Left hindlimb (tissue), 1 donor: ENCODE measurements around the gene DIP2A.
"Not testable (repeated sequence)": the region's sequence is repeated elsewhere in the genome, so short reads cannot be mapped to it uniquely, and the experiment has no call there.

ENCODE experiments used
- DNase-seq: peaks from one replicate; pipeline ENCODE4 v3.0.0-alpha.2; 2018

DIP2A gene

DNA sequence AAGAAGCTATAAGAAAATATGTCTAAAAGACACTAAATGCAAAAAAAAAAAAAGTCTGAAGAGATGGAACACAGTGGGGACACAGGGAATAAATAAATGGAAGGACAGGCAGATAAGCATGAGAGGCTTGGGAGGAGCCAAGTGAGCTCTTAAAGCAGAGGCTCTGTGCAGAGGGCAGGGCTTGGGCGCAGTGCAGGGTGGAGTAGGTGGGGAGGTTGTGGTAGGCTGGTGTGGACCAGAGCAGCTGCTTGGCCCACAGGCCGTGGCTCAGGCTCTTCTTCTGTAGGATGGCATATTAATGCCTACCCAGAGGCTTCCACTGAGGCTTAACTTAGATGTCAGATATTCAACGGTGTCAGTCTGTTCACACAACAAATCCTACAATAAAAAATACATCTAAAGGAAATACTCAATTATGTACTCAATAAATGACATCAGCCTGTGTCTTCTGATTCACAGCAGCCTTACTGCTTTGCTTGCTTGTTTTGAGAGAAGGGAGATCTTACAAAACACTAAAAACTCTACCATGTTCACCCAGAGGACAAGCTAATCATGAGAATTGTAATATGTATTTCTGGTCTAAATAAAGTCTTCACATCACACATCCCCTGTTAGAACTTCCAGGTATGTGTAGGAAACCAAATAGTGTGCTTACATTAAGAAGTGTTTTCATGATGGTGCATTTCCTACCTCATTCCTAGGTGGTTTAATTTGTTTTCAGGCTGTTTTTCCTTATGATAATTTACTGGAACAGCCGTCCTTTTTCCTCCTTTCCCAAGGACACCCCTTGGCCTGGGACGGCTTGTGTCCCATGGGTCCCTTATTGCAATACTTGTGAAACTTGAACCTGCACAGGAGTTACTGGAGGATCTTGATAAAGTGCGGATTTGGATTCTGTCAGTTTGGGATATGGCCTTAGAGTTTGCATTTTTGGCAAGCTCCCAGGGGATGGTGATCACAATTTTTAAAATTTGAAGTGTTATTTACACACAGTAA is 24.9 kb downstream of the DIP2A start:
- no peak for DNase-seq

DNA sequence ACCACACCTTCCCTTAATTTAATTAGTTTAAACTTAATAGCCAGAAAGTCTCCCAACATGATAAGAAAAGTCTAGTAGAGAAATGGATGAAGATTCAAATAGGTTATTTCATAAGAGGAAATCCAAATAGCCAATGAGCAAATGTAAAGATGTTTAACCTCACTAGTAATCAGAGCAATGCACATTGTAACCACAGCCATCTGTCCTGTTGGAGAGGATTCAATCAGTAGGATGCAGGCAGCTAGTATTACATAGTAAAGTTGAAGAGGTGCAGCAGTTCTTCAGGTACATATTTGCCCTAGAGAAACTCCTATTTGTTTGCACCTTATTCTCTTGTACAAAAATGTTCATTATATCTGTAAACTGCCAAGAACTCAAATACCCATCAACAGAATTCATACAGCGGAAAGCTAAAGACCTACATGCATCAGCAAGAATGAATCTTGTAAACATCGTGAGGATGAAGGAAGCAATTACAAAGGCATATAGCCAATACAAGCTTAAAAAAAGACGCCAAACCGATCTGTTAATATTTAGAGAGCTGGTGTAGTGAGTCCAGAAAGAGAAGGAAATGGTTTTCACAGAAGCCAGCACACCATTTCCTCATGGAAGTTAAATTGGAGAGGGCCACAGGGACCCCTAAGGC is 27.9 kb downstream of the DIP2A start:
- no peak for DNase-seq

DNA sequence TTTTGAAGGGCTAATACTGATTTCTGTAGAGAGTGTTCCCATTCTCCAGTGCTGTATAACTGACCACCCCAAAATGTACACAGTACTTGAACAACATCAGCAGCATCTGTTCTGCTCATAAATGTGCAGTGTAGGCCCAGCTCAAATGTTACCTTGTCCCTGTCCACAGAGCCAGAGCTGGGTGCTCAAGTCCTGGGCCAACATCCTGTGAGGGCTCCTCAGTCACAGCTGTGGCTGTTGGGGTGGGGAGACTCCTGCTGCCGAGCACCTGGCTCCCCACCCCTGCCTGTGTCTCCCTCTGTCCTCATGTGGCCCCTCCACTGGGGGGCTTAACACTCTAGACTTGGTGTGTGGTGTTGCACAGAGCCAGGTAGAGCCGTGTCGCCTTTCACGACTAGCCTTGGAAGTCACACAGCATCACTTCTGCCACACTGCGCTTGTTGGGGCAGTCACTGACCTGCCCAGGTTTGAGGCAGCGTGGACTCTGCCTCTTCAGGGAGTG is 30.5 kb downstream of the DIP2A start:
- no peak for DNase-seq

DNA sequence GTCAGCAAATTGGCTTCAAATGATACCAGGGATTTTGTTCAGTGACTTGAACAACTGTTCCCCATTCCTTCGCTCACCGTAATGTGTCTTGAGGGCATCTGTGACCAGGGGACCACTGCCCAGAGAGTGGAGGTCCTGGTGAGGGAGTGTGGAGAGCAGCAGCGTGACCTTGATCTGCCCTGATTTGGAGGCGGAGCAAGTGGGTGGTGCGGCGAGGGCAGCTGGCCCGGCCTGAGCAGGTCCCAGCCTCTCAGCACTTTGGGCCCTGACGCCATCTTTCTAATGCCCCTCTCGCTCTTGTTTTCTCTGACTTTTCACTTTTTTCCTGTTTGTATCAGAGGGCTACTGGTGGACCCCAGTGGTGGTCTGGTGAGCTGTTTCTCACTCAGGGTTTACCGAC is 31.1 kb downstream of the DIP2A start:
- no peak for DNase-seq

DNA sequence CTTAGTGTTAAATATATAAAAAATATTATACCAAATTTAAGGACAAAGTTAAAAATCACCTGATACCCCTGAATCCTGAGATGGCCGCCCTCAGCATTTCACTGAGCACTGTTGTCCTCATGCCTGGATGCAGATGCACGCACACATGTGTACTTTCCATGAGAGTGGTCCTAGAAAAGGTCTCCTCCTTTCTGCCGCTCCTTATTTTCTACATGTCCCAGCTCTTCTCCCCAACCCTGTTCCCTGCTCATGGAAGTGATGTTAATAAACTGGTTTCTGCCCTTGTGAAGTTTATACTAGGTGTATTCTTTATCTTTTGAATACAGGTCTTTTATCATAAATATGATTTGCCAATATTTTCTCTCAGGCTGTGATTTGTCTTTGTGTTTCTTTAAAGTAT is 32.9 kb downstream of the DIP2A start:
- no peak for DNase-seq

DNA sequence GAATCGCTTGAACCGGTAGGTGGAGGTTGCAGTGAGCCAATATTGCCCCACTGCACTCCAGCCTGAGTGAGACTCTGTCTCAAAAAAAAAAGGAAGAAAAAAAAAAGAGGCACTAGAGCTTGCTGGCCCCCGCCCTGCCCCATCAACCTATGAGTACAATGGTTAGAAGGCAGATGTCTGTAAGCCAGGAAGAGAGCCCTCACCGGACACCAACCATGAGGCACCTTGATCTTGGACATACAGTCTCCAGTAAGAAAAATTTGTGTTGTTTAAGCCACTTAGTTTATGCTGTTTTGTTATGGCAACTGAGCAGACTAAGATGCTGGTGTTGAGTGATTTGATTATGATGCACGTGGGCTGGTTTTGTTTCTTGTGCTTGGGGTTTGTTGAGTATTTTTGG is 34.2 kb downstream of the DIP2A start:
- no peak for DNase-seq

DNA sequence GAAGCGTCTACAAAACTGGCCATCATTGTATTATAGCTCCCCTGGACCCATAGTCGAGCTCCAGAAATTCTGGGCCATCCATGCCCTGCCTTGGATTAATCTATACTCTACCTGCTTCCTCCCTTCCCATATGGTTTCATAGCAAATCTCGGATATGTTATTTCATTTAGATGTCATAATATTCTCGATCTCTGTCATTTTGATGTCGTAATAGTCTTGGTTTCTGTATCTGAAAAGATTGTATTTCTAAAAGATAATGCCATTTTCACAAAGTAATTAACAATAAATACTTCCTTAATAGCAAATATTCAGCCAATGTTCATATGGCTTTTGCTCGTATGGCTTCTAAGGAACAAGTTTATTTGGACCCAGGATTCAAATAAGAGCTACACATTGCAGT is 35.1 kb downstream of the DIP2A start:
- DNase-seq = no peak

DNA sequence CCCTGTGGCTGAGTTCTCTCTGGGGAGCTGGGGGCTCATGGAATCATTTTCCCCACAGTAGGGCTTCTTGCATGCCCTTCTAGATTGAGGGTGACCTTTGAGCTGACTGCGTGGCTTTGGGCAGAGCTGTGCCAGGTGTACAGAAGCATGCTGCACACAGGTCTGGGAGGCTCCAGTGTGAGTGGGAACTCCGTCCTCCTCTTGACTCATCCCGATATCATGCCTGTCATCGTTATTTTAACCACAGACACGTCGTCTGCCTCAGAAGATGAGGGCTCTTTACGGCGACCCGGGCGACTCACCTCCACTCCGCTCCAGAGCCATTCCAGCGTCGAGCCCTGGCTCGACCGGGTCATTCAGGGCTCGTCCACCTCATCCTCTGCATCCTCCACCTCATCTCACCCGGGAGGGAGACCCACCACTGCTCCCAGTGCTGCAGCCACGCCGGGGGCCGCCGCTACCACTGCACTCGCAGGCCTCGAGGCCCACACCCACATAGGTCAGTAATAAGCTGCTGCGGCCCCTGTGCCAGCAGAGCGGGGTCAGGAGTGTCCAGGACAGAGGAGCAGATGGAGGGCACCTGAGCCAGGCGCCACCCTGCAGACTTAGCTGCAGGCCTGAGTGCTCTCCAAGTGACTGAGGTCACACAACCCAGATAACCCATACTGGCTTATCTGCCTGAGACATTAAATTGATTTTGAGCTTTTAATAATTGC is 39.8 kb downstream of the DIP2A start:
- DNase-seq = no peak

DNA sequence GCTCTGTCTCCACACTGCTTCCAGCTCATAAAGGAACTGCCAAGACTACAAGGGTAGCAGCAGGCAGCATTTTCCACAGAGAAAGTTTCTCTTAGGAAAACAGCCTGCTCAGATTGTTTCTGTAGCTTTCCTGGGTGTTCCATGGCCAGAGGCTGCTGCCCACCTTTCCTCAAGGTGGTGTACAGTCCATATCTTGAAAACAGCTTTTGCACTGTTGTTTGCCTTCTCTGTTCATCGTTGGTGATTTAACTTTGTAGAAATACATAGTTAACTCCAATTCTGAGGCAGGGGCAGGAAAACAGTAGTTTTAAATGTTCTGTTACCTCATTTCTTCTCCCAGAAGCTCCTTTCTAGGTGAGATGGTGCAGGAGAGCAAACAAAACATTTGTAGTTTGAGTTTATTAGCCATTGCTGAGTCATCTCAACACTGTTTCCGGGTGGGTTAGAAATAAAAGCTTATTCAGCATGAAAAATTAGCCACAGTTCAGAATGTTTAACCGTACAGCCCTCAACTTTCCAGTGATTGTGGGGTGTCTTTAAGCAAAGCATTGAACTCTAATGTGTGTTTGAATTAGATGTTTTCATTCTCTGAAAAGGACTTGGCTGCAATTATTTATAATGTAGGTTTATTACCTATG is 41.7 kb downstream of the DIP2A start:
- no peak for DNase-seq

DNA sequence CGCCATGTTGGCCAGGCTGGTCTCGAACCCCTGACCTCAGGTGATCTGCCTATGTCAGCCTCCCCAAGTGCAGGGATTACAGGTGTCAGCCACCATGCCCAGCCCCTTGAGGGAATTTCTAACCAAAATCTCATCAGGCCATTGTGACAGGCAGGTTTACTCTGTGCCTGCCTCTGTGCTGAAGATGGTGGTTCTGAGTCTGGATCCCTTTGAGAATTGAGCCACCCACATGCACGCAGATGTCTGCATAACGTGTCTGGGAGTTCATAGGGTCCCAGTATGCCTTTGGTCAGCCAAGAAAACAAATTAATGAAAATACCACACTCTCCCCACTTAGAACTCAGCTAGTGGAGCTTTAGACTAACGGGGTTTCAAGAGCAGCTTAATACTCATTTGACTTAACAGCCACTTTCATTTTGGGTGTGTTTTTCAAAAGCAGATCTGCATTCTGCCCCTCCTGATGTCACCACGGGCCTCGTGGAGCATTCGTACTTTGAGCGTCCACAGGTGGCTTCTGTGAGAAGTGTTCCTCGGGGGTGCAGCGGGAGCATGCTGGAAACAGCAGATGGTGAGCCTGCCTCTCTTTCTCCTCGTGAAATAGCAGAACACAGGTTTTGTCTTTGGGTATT is 45.3 kb downstream of the DIP2A start:
- DNase-seq = no peak

DNA sequence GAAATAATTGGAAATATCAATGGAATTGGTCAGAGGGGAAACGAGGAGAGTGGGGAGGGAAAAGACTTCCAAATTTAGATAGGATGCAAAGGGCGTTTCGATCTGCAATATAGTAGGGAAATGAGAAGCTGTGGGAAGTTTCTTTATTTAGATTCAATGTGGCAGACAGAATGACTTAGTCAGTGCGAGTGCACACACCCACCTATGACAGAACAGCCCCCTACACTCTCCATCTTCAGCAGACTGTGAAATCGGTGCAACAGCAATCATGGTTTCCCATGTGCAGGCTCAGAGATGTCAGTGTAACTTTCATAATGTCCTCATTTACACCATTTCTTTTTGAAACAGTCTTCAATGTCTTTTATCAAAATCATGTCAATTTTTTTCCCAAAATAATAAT is 46.0 kb downstream of the DIP2A start:
- DNase-seq = no peak

DNA sequence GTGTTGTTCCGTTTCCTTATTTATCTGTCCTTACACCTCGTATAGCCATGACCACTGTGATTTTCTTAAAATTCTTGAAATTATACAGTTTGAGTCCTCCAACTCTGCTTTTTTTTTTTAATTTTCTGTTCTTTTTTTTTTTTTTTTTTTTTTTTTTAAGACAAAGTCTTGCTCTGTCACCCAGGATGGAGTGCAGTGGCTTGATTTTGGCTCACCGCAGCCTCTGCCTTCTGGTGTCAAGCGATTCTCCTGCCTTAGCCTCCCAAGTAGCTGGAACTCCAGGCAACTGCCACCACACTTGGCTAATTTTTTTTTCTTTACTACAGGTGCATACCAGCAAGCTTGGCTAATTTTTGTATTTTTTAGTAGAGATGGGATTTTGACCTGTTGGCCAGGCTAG is 48.9 kb downstream of the DIP2A start:
- DNase-seq = no peak

DNA sequence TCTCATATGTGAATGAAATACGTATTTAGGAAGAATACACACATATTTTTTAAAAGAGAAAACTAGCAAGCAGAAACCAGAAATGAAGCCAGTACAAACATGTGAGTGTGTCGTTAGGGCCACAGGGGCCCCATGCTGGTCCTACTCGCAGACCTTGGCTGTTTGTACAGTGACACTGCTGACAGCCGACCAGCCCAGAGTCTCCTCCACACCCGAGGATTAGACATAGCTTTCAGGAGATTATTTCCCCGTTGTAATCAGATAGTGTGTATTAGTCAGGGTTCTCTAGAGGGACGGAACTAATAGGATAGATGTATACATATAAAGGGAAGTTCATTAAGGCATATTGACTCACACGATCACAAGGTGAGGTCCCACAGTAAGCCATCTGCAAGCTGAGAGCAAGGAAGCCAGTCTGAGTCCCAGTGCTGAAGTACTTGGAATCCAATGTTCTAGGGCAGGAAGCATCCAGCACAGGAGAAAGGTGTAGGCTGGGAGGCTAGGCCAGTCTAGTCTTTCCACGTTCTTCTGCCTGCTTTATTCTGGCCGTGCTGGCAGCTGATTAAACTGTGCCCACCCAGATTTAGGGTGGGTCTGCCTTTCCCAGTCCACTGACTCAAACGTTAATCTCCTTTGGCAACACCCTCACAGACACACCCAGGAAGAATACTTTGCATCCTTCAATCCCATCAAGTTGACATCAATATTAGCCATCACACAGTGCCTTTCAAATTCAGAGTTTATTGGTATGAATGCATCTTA is 51.2 kb downstream of the DIP2A start:
- no peak for DNase-seq

DNA sequence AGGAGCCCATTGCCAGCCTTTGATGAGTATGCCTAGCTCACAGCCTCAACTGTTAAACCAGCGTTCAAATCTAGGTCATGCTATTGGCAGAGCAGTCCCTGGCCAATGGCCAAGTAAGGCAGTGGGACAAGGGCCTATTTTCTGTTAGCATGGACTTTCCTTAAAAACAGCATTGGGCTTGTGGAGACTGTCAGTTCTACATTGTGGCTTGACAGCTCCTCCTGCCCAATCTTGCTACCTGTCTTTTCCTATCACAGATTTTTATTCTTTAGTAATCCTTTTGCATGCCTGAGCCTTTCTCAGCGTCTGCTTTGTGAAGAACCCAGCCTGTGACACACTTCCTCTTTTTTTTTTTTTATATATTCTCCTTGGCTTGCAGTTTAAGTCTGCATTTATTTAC is 56.4 kb downstream of the DIP2A start:
- no peak for DNase-seq

DNA sequence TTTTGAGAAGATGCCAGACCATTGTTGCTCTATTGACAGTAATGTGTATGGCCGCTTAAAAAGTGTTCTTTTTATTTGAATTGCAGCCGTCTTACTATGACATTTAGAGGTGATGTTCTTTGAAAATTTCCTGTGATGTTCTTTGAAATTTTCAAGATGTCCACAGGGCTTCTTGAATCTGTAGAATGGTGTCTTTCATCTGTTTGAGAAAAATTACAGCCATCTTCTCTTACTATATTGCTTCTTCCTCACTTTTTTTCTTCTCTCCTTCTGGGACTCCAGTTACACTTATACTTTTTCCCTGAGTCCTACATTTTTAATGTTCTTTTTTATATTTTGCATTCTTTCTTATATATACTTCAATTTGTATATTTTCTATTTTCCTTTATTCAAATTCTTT is 57.4 kb downstream of the DIP2A start:
- DNase-seq = no peak

DNA sequence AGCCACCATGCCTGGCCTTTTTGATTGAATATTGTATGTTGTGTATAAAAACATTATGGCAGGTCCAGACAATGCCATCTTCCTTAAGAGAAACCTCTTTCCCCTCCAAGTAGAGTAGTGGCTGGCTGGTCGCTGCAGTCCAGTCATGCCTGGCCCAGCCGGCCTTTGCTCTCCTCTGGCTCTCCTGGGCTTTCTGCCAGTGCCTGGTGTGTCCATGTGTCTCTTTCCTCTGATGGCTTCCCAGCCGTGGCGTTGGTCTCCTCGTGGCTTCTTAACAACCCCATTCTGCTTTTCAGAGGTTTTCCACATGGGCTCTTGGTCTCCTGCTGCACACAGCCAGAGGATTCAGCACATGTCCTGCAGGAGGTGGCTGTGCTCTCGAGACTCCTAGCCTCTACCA is 58.7 kb downstream of the DIP2A start:
- no peak for DNase-seq

DNA sequence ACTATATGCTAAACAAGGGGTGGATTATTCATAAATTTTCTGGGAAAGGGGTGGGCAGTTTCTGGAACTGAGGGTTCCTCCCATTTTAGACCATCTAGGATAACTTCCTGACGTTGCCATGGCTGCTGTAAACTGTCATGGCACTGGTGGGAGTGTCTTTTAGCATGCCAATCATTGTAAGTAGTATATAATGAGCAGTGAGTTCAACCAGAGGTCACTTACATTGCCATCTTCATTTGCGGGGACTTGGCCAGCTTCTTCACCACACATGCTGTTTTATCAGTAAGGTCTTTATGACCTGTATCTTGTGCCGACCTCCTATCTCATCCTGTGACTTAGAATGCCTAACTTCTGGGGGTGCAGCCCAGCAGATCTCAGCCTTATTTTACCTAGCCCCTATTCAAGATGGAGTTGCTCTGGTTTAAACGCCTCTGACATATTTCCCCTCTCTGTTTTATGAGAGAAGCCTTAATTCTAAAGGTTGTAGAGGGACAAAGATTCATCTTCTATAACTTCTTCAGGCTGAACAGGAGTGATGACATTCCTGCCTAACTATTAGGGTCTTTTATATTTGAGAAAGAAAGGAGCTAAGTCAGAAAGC is 60.4 kb downstream of the DIP2A start:
- no peak for DNase-seq

DNA sequence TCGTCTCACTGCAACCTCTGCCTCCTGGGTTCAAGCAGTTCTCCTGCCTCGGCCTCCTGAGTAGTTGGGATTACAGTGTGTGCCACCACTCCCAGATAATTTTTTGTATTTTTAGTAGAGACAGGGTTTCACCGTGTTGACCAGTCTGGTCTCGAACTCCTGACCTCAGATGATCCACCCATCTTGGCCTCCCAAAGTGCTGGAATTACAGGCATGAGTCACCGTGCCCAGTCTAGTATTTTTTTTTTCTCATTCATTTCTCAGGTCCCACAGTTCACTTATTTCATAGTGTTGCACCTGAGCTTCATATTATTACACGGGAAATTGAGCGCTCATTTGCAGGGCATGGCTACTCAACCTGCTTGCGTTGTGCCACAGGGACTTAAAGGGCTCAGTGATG is 68.7 kb downstream of the DIP2A start:
- not testable (repeated sequence) for DNase-seq

DNA sequence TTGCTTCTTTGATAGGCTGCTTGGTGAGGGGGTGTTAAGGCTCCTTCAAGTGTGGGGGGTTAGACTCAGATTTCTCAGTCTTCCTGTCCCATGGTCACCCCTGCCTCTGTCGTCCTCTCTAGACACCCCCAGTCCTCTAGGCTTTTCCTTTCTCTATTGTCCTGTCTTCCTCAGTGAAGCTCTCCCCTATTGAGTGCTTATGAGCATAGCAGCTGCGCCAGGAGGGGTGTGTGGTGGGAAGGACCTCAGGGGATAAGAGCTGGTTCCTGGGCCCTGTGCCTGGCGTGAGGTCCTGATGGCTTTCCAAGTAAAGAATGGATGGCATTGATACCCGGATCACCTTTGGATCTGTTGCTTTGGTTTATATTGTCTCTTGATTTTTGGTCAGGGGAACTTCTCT is 69.1 kb downstream of the DIP2A start:
- DNase-seq = no peak

DNA sequence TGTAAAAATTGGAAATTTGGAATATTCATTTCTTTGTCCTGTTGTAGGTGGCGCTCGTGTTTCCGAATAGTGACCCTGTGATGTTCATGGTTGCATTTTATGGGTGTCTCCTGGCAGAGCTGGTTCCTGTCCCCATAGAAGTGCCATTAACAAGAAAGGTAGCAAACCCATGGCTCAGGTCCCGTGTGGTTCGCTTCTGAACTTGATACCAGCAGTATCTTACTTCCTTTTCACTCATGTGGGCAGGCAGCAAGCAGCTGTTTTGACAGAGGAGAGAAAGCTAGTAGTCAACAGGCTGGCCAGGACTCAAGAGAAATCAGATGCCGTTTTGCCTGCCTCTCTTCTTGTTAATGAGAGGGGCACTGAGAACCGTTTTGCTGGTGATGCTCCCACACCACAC is 73.4 kb downstream of the DIP2A start:
- DNase-seq = no peak

DNA sequence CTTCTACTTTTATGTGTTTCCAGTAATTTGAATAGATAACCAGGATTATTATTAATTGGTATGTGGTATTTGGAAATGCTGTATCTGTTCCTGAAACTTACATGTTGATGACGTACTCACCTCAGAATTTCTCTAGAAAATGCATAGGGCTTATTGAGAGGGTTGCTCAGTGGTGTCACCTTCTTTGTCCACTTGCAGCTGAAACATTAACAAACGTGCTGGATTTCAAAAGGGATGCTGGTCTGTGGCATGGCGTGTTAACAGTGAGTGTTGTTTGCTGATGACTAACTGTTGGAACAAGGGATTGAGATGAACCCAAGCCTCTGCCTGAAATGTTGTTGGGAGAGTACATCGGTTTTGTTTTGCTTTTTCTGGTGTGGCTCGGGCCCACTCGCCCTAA is 78.3 kb downstream of the DIP2A start:
- no peak for DNase-seq
